Esophagus muscularis mucosa (tissue), 4 donors: ENCODE results near the gene ALG14. TPM values are rescaled to one million over a fixed set of nuclear protein-coding genes. Genes with fewer than 3 reads are reported as not detected.

Source experiments
- DNase-seq: peaks from one replicate; pipeline ENCODE4 v3.0.0-alpha.2; 2017; ENCODE audit errors: extremely low spot score
- H3K27ac ChIP-seq, 4 donors: fragments of 200-600 bp; sonication (generic); replicated peaks in 1 of 4; 1 replicate in 3 of 4; 2 replicates in 1 of 4; pipeline ENCODE4 v1.5.1; 2016 to 2019; ENCODE audit warnings: mild to moderate bottlenecking in 1 of 4
- H3K27me3 ChIP-seq, 4 donors: fragments of 200-600 bp; sonication (generic); one replicate each; pipeline versions ENCODE4 v1.5.1 to v1.6.0; 2016 to 2019
- H3K36me3 ChIP-seq, 4 donors: fragments of 200-600 bp; sonication (generic); one replicate each; pipeline ENCODE4 v1.5.1; 2016 to 2019
- H3K4me1 ChIP-seq, 4 donors: fragments of 200-600 bp; sonication (generic); one replicate each; pipeline ENCODE4 v1.5.1; 2016 to 2019
- H3K4me3 ChIP-seq, 4 donors: fragments of 200-600 bp; sonication (generic); 1 replicate in 2 of 4; 2 replicates in 2 of 4; pipeline ENCODE4 v1.5.1; 2016 to 2019; ENCODE audit warnings: mild to moderate bottlenecking in 4 of 4, moderate library complexity in 1 of 4
- H3K9me3 ChIP-seq, 4 donors: fragments of 200-600 bp; sonication (generic); 1 replicate in 3 of 4; 2 replicates in 1 of 4; pipeline ENCODE4 v1.5.1; 2016 to 2019
- EP300 ChIP-seq: sonication (generic); formaldehyde crosslinking; IDR thresholded peaks from one replicate; pipeline ENCODE4 v1.6.1; 2017; ENCODE audit warnings: antibody characterized with exemption
- POLR2A ChIP-seq: fragments of 450-650 bp; IDR thresholded peaks from one replicate; pipeline ENCODE4 v1.6.1; 2017; ENCODE audit warnings: antibody characterized with exemption, moderate library complexity, mild to moderate bottlenecking, low read depth
- POLR2AphosphoS5 ChIP-seq, 2 donors: sonication (generic); formaldehyde crosslinking; IDR thresholded peaks; one replicate each; pipeline ENCODE4 v1.6.1; 2017; ENCODE audit warnings: antibody characterized with exemption in 2 of 2
- WGBS: methylation state at CpG from one replicate; pipeline ENCODE4 v1.1.5; 2018; 5-methylcytosine and 5-hydroxymethylcytosine counted together
- intact Hi-C: fragments of 100-400 bp; cut with DNase I; formaldehyde crosslinking; loops from one replicate; pipeline ENCODE4 v1.15.1; 2023
- total RNA-seq, 4 donors: library from RNA; depleted of rRNA; stranded (reverse); fragments of >200 nt; gene quantifications; one replicate each; pipeline versions ENCODE4 v1.1.0 to v1.2.1, GENCODE V29; 2016
- TF ChIP-seq, protein P1 (sequence below), 3 experiments: fragments of 200-600 bp in 2 of 3; fragments of 450-650 bp in 1 of 3; sonication (generic) in 2 of 3; IDR thresholded peaks; one replicate each; pipeline ENCODE4 v1.5.1; 2017 to 2019; ENCODE audit warnings: antibody characterized with exemption in 3 of 3, mild to moderate bottlenecking in 2 of 3, moderate library complexity in 1 of 3

The ALG14 gene
- total RNA-seq, 4 donors from 2014 or later = 0.52 to 0.83 (median 0.74) TPM

DNA sequence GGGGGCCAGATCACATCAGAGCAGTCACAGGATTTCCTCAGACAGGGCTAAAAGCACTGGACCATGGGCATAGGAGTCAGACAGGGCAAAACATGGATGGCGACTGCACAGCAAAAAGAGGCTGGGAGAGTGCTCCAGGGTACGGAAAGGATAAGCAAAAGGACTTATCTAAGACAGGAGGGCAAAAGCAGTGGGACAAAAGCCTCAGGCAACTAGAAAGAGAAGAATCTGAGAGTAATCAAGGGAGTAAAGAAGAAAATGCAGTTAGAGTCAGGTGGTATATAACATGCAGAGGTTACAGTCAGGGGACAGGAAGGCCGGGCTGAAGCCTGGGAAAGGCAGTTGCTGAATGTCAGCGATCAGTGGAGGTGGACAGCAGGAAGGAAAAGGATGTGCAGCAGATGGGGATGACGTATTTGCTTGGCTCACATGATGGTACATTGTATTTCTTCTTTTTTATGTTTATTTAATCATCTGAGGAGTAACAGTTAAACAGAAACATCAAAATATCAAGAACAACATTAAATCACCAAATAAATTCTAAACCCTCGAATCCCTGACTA, 82.8 kb downstream of the ALG14 start:
- TF ChIP-seq, protein P1, sequence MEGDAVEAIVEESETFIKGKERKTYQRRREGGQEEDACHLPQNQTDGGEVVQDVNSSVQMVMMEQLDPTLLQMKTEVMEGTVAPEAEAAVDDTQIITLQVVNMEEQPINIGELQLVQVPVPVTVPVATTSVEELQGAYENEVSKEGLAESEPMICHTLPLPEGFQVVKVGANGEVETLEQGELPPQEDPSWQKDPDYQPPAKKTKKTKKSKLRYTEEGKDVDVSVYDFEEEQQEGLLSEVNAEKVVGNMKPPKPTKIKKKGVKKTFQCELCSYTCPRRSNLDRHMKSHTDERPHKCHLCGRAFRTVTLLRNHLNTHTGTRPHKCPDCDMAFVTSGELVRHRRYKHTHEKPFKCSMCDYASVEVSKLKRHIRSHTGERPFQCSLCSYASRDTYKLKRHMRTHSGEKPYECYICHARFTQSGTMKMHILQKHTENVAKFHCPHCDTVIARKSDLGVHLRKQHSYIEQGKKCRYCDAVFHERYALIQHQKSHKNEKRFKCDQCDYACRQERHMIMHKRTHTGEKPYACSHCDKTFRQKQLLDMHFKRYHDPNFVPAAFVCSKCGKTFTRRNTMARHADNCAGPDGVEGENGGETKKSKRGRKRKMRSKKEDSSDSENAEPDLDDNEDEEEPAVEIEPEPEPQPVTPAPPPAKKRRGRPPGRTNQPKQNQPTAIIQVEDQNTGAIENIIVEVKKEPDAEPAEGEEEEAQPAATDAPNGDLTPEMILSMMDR (IDR thresholded peaks at IDR 0.05) = no peak
- no peak for TF ChIP-seq POLR2A
- no peak for TF ChIP-seq POLR2AphosphoS5 (IDR thresholded peaks at IDR 0.05)
- TF ChIP-seq EP300 = no peak
- peak; percentile 62 for DNase-seq
- no peaks in the 10 kb centered on the region for H3K9me3 ChIP-seq
- H3K4me3 ChIP-seq = no peak overlapping the region
- 83% methylated on average over 6 of the region's 6 CpGs for WGBS
- H3K27ac ChIP-seq = peak overlapping the region in 2 of 4 donors; percentile 8 to 42
- peaks cover 12 to 26% (median 19%) of the 10 kb centered on the region in 4 donors for H3K4me1 ChIP-seq
- no peaks in the 10 kb centered on the region for H3K27me3 ChIP-seq
- intact Hi-C loops = no loop called here
- no peaks in the 10 kb centered on the region for H3K36me3 ChIP-seq

DNA sequence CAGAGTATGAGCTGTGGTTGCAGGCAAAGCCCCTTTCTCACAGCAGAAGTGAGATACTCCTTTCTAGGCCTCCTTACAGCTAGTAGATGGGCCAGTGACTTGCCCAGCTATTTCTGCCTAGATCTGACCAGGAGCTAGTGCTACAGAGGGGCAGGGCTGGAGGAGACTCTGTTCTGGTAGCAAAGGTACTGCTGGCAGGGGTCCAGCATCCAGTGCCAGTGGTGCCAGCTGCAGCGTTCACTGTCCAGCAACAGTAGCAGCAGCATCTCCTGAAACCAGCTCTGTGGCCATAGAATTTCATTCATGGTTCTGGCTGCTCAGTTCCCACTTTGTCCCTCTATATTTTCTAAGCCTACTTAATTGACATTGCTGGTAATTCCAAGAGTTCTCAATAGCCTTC, 83.4 kb downstream of the ALG14 start:
- no peaks in the 10 kb centered on the region for H3K9me3 ChIP-seq
- intact Hi-C loops = no loop called here
- WGBS = 22% methylated on average over 1 of the region's 1 CpG
- peak overlapping the region in 1 of 4 donors; percentile 42 for H3K27ac ChIP-seq
- peak; percentile 42 for DNase-seq
- H3K4me1 ChIP-seq = peaks cover 15 to 20% (median 17%) of the 10 kb centered on the region in 4 donors
- TF ChIP-seq, protein P1 (IDR thresholded peaks at IDR 0.05) = no peak
- TF ChIP-seq POLR2AphosphoS5 (IDR thresholded peaks at IDR 0.05) = no peak
- TF ChIP-seq POLR2A = no peak
- TF ChIP-seq EP300 = no peak
- H3K36me3 ChIP-seq = no peaks in the 10 kb centered on the region
- no peaks in the 10 kb centered on the region for H3K27me3 ChIP-seq
- H3K4me3 ChIP-seq = no peak overlapping the region

DNA sequence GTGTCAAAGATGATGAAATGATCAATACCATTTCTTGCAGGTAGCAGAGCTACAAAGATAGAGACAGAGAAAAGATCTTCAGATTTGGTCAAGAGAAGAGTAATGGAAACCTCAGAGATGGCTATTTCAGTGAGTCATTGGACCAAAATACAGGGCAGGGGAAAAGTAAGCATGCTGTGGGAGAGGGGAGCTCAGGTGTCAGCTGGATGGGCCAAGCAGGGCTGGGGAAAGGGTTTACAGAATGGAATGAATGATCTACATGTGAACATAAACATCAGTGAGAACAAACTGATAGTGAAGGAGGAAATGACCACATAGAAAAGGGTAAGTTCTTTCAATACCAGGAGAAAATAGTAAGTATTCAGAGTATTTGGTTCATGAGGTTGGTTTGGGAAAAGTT, 84.4 kb downstream of the ALG14 start:
- intact Hi-C loops = no loop called here
- TF ChIP-seq POLR2A = no peak
- TF ChIP-seq, protein P1 (IDR thresholded peaks at IDR 0.05) = no peak
- Histone ChIP-seq H3K36me3 (no peaks in the 10 kb centered on the region), H3K4me1 (peaks cover 11 to 24% (median 16%) of the 10 kb centered on the region in 4 donors), H3K27me3 (no peaks in the 10 kb centered on the region), H3K4me3 (no peak overlapping the region), H3K27ac (no peak overlapping the region), H3K9me3 (no peaks in the 10 kb centered on the region)
- peak; percentile 12 for DNase-seq

DNA sequence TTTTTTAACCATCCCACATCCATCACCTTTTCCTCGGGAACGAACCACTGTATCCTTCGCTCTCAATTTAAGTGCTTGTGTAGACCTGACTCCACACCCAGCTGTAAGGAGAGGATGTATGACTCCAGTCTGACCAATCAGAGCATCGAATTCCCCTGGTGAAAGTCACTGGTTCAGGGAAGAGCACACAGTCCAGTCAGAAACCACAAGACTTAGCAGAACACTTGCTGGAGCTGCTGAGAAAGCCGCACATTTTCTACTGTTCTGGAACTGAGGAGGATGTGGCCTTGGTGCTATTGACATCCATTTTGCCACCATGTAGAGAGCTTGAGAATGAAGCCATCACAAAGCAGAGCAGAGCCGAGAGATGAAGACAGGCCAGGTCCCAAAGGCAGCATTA, 86.0 kb downstream of the ALG14 start:
- no peaks in the 10 kb centered on the region for H3K27me3 ChIP-seq
- no peaks in the 10 kb centered on the region for H3K36me3 ChIP-seq
- no peak for DNase-seq
- H3K27ac ChIP-seq = no peak overlapping the region
- intact Hi-C loops = no loop called here
- no peak overlapping the region for H3K4me3 ChIP-seq
- H3K9me3 ChIP-seq = no peaks in the 10 kb centered on the region
- 84% methylated on average over 6 of the region's 6 CpGs for WGBS
- TF ChIP-seq EP300 = no peak
- TF ChIP-seq POLR2AphosphoS5 (IDR thresholded peaks at IDR 0.05) = no peak
- TF ChIP-seq, protein P1 (IDR thresholded peaks at IDR 0.05) = no peak
- no peak for TF ChIP-seq POLR2A
- H3K4me1 ChIP-seq = peaks cover 18 to 39% (median 24%) of the 10 kb centered on the region in 4 donors

DNA sequence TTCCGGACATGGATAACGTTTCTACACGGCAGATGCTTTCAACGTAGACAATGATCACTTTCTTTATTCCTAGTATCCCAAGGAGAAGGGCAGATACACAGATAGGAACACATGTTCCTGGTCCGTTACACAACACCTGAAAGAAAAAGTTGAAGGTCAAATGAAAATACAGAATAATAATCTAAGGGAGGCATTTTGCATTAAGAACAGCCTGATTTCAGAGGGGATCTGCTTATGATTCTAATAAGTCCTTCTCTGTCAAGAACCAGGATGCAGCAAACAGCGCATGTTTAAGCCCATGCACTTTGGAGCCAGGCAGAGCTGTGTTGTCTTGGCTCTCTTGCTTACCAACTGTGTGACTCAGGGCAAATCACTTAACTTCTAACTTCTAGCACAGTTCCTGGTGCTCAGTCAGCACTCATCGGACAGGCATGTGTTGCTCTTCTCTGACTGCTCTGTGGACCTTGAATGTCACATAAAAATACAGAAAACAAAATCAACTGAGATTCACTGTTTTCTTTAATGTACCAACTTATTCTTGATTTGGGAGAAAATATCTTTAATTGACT, 89.5 kb downstream of the ALG14 start:
- H3K4me1 ChIP-seq = peaks cover 5 to 35% (median 27%) of the 10 kb centered on the region in 4 donors
- H3K4me3 ChIP-seq = no peak overlapping the region
- no peaks in the 10 kb centered on the region for H3K9me3 ChIP-seq
- no peak for DNase-seq
- H3K36me3 ChIP-seq = no peaks in the 10 kb centered on the region
- TF ChIP-seq EP300 (no peak), POLR2AphosphoS5 (IDR thresholded peaks at IDR 0.05) (peak; percentile 20 to 49)
- H3K27ac ChIP-seq = peak overlapping the region; percentile 11 to 58 (median 24)
- WGBS = 59% methylated on average over 7 of the region's 7 CpGs
- H3K27me3 ChIP-seq = no peaks in the 10 kb centered on the region
- intact Hi-C loops = no loop called here
